ENCODE measurements around the gene ZNF586.
"Not testable (repeated sequence)": the region's sequence is repeated elsewhere in the genome, so short reads cannot be mapped to it uniquely, and the experiment has no call there.

Gene ZNF586

DNA sequence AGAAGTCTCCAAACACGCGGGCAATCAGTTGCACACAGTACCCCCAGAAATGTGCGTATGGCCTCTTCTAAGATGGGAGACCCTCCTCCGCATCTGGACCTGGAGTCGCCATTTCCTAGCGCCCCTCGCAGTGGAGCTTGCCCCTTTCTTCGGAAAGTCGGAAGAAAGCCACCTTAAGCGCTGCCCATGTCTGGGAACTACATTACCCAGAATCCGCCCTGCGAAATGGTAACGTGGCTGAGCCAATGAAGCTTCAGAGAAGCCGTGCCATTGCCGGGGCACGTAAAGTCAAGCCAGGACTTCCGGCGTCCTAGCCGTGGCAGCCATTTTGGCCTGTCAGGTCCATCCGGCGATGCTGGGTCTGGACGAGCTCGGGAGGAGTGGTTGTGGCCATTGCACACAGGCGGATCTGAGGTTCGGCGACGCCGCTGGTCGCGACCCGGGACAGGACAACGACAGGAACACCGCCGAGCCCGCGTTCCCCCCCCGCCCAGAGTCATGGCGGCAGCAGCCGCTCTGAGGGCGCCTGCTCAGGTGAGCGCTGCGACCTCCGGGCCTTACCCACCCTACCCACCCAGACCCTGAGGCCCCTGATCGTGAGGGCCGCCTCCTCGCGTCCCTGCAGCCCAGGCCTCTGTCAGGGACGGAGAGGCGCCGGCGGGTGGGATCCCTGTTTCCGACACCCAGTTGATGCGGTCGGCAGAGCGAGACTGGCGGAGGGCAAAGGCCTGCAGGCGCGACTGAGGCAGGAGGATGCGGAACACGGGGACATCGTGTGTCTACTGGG is at the start of gene ZNF586:
ZNF586 (plus strand) TSS at position 332 of the 787 bp plus-strand sequence; CDS start at position 499, 167 bp downstream.
- DNase-seq (ENCODE audit: low read depth in 2 of 2), result peak; percentile 73 to 76

DNA sequence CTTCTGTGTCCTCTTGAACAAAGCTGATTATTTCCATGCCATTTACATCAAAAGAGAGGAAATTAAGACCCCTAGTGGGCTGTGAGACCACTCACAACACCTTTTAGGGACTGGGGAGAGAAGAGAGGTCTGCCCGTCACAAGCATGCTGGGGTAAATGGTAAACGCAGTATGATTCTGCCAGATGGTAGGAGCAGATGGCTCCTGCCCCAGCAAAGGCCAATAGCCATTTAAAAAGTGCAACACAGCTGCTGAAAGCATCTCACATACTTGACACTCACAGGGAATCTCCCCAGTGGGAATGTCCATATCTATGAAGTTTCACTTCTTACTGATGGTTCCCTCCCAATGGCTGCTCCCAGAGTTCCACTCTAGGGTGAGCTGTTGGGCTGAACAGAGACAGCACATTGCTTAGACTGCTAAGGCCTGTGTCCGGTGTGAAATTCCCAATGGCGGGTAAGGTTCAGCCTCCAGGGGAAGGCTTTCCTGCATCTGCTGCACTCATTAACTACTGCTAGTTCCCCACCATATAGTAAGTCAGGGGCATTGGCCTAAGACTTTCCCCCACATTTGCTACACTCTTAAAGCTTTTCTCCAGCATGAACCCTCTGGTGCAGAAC is 49.5 kb upstream of the ZNF586 start:
- no peak for DNase-seq (ENCODE audit: low read depth in 2 of 2)

DNA sequence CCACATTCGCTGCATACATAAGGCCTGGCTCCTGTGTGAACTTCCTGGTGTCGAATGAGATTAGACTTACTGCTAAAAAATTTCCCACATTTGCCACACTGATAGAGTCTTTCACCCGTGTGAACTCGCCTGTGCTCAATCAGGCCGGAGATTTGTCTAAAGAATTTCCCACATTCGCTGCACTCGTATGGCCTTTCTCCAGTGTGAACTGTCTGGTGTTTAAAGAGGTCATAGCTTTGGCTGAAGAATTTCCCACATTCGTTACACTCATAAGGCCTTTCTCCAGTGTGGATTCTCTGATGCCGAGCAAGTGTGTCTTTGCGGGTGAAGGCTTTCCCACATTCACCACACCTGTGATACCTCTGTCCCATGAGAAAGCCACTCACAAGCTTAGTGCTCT is 48.6 kb upstream of the ZNF586 start:
- DNase-seq (ENCODE audit: low read depth in 2 of 2), result no peak

DNA sequence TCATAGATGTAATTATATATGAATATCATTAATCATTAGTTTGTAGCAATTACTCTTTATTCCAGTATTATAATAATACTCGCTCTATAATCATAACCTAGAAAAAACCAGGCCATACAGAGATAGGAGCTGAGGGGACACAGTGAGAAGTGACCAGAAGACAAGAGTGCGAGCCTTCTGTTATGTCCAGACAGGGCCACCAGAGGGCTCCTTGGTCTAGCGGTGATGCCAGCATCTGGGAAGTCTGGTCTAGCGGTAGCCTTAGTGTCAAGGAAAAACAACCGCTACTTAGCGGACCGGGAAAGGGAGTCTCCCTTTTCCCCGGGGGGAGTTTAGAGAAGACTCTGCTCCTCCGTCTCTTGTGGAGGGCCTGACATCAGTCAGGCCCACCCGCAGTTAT is 31.2 kb upstream of the ZNF586 start:
- DNase-seq (ENCODE audit: low read depth in 2 of 2), result peak in 1 of 2 donors; percentile 8

GRCh38 chr19:57738770-57739169 is 30.7 kb upstream of the ZNF586 start:
- DNase-seq (ENCODE audit: low read depth in 2 of 2), result not testable (repeated sequence)

DNA sequence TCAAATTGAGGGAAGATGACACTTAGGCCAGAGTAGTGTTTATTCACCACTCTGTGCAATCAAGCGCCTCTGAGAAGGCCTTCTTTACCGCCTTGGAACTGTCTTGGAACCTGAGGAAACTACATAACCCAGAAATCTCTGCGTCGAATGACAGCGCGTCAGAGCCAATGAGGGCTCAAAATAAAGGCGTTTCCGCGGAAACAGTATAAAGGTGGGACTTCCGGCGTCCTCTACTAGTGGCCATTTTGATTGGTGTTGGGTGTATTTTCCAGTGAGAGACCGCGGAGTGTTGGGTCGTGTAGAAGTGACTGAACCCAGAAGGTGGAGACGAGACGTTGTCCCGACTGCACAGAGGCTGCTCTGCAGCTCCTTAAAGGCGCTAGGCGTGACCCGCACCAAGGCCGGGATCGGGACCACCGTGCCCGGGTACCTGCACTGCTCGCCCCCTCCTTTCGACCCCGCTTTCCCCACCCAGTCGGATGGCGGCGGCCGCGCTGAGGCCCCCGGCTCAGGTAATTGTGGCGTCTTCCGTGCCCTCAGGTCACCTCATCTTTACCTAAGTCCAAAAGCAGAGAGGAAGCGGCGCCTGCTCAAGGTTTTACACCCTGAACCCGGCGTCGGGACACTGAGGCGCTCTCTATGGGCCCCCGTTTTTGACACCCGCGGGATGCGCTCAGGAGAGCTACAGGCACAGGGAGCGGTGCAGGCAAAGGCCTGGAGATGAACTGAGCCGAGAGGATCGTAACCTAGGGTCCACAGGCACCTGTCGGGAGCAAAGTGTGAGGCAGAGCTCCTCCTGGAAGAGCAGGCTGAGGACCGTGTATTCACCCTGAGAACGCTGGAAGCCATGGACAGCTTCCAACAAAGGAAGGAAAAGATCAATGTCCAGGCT is 22.6 kb upstream of the ZNF586 start, which contains the start of gene ZNF776:
ZNF776 (plus strand) TSS at position 236 of the 892 bp plus-strand sequence; CDS start at position 480, 244 bp downstream.
- peak; percentile 58 to 65 for DNase-seq (ENCODE audit: low read depth in 2 of 2)

DNA sequence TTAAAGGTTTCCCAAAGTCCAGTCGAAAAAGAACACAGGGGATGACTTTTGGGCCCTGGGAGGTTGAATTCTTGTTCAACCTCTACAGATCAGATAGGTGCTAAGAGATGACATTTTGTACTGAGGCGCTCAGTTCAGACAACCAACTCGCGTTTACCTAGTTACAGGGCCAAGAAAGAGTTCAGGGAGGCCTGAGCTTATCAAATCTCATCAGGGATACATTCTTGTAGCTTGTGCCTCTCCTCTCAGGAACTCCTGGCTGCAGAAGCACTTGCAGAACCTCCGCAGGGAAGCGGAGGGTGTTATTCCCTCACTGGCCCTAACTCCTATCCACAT is 22.0 kb upstream of the ZNF586 start:
- no peak for DNase-seq (ENCODE audit: low read depth in 2 of 2)

- DNase-seq (ENCODE audit: low read depth in 2 of 2), result no peak
These were observed 21.4 kb upstream of the ZNF586 start for GRCh38 chr19:57748029-57748428.

- no peak for DNase-seq (ENCODE audit: low read depth in 2 of 2)
These were observed 15.3 kb upstream of the ZNF586 start for GRCh38 chr19:57754091-57754673.

GRCh38 chr19:57755031-57755430 is 14.4 kb upstream of the ZNF586 start:
- no peak for DNase-seq (ENCODE audit: low read depth in 2 of 2)

DNA sequence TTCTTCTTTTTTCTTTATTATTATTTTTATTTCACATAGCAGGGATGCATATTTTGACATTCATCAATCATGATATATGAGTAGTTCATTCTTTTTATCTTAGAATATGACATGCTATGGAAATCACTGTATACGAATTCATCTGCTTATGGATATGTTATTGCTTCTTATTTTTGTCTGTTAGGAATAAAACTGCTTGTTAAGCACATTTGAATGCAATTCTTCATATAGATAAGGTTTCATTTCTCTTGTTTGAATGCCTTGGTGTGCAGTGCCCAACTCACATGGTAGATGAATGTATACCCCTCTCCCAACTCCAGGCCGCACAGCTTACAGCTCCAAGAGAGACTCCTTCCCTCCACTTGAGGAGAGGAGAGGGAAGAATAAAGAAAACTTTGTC is 11.5 kb upstream of the ZNF586 start:
- DNase-seq (ENCODE audit: low read depth in 2 of 2), result no peak

DNA sequence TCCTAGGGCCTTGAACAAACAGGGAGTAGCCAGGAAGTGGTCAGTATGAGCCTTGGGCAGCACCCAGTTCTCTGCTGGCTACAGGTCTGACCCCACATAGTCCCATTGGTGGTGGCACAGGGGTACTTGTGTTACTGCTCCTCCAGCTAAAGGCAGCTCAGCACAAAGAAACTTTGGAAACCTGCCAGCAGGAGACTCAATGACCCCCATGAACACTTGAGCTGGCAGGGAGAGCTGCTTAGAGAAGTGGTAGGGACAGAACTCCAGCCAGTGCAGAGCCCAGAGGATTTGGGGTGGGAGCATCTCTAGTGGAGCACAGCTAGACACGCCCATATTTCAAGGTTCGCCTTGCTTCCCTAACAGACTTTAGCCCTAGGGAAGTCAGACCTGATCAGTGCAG is 10.4 kb upstream of the ZNF586 start:
- DNase-seq (ENCODE audit: low read depth in 2 of 2), result no peak

- no peak for DNase-seq (ENCODE audit: low read depth in 2 of 2)
These were observed 1.9 kb downstream of the ZNF586 start for GRCh38 chr19:57771417-57771816.

DNA sequence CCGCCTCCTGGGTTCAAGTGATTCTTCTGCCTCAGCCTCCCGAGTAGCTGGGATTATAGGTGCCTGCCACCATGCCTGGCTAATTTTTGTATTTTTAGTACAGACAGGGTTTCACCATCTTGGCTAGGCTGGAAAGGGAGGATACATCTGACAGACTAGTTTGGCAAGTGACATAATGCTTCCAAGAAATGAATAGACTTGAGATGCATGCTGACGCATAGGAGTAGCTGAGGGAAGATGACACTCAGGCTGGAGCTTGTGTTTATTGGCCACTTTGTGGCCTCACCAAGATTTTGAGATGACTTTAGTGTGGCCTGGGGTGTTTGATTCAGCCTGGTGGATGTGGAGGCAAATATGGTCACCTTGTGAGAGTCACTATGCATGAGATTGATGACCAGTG is 4.0 kb downstream of the ZNF586 start:
- no peak for DNase-seq (ENCODE audit: low read depth in 2 of 2)

GRCh38 chr19:57776764-57777296 is 7.4 kb downstream of the ZNF586 start:
- no peak for DNase-seq (ENCODE audit: low read depth in 2 of 2)

DNA sequence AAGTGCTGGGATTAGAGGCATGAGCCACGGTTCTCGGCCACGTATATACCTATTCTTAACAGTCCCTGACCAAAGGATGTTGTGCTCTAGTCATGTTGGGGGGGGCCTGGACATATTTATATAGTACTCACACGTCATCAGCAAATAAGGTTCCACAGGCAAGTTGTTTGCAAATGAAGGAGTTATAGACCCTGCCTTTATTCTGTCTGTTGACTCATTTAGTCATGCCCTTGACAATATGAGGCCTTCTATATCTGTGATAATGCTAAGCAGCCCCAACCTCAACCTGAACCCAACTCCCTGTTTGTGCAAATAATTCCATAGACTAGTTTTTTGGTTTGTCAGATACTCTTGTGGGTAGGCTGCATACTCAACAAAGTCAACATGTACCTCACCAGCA is 8.9 kb downstream of the ZNF586 start:
- DNase-seq (ENCODE audit: low read depth in 2 of 2), result no peak

DNA sequence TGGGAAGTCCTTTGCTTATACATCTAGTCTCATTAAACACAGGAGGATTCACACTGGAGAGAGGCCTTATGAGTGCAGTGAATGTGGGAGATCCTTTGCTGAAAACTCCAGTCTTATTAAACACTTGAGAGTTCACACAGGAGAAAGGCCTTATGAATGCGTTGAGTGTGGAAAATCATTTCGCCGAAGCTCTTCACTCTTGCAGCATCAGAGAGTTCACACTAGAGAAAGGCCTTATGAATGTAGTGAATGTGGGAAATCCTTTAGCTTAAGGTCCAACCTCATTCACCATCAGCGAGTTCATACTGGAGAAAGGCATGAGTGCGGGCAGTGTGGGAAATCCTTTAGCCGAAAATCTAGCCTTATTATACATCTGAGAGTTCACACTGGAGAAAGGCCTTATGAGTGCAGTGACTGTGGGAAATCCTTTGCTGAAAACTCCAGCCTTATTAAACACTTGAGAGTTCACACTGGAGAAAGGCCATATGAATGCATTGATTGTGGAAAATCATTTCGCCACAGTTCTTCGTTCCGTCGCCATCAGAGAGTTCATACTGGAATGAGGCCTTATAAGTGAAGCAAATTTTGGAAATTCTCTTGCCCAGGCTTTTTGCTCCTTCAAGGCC is 9.9 kb downstream of the ZNF586 start:
- DNase-seq (ENCODE audit: low read depth in 2 of 2), result no peak

DNA sequence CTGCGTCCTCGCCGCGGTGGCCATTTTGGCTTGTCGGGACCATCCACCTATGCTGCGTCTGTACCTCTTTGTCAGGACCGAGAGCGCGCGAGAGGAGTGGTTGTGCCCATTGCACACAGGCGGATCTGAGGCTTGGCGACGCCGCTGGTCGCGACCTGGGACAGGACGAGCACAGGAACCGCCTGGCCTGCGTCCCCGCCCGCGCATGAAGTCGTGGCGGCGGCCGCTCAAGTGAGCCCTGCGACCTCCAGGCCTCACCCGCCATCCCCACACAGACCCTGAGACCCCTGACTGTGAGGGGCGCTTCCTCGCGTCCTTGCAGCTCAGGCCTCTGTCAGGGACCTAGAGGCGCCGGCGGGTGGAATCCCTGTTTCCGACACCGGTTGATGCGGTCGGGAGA is 16.8 kb downstream of the ZNF586 start:
- DNase-seq (ENCODE audit: low read depth in 2 of 2), result no peak

- DNase-seq (ENCODE audit: low read depth in 2 of 2), result no peak
These were observed 17.4 kb downstream of the ZNF586 start for GRCh38 chr19:57786906-57787305.

- DNase-seq (ENCODE audit: low read depth in 2 of 2), result no peak
These were observed 18.7 kb downstream of the ZNF586 start for GRCh38 chr19:57788114-57788692.

DNA sequence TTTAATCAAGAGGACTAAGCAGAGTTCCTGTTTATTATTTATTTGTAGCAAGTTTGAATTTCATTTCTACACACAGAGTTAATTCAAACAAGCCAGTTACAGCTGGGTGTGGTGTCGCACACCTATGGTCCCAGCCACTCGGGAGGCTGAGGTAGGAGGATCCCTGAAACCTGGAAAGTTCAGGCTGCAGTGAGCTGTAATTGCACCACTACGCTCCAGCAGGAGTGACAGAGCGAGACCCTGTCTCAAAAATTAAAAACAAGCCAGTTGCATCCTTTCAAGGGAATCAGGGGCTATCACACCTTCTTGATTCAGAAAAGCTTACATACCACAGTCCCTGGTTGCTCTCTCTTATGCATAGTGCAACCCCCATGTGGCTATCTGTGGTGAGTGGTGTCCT is 19.8 kb downstream of the ZNF586 start:
- DNase-seq (ENCODE audit: low read depth in 2 of 2), result no peak

All from stimulated activated CD8-positive, alpha-beta memory T cell treated with anti-CD3 and anti-CD28 coated beads, Interleukin-2, amount 100 ng/mL, for 1 hour (primary cell).